GM12878 (cell line): Measurements from ENCODE around the gene ZNF577. TPM values are rescaled to one million over a fixed set of nuclear protein-coding genes. Genes with fewer than 3 reads are reported as not detected.

Source experiments
- ATAC-seq: fragments of 200-7000 bp; cut with Tn5 transposase; 3 replicates; pipeline ENCODE4 v1.9.1; 2020; ENCODE audit warnings: mild to moderate bottlenecking, moderate library complexity
- BruUV-seq: library from RNA; stranded (reverse); fragments of 400-500 nt; replicated peaks from 2 replicates; lab custom pipeline; 2021; lab: Mats Ljungman, UMichigan
- CTCF ChIA-PET: fragments of 300-600 bp; sonication (Branson Sonifier 250); formaldehyde crosslinking; extraction: SDS; loops from one replicate; lab custom pipeline; 2021; ENCODE audit warnings: inconsistent platforms; lab: Yijun Ruan, JAX
- POLR2A ChIA-PET: fragments of 350-600 bp; formaldehyde crosslinking; extraction: SDS; loops from one replicate; lab custom pipeline; 2021; ENCODE audit warnings: inconsistent platforms; lab: Charles Lee
- RAD21 ChIA-PET: fragments of 300-600 bp; sonication (Branson Sonifier 250); formaldehyde crosslinking; loops from one replicate; lab custom pipeline; 2023; ENCODE audit warnings: antibody characterized with exemption; ENCODE audit not compliant: unreplicated experiment; lab: Charles Lee
- SMC1A ChIA-PET: fragments of 300-600 bp; sonication (Branson Sonifier 250); formaldehyde crosslinking; loops from one replicate; lab custom pipeline; 2023; ENCODE audit not compliant: unreplicated experiment, uncharacterized antibody; lab: Charles Lee
- DNase-seq: peaks from one replicate; pipeline ENCODE4 v3.0.0-alpha.2; 2011; ENCODE audit warnings: low read depth, low spot score
- FAIRE-seq: peaks from 3 replicates; lab custom pipeline; 2011; peaks lifted over from hg19 to GRCh38; lab: Jason Lieb, UNC
- H2AFZ ChIP-seq: 2 replicates; pipeline ENCODE4 v1.6.0; 2011; ENCODE audit warnings: low read depth, low read length, control low read depth; ENCODE audit not compliant: control insufficient read depth
- H3K27ac ChIP-seq: 2 replicates; pipeline ENCODE4 v1.5.1; 2011; ENCODE audit warnings: control low read depth; ENCODE audit not compliant: control insufficient read depth, insufficient read depth
- H3K27me3 ChIP-seq, 2 experiments: replicated peaks in 1 of 2; 2 replicates each; pipeline versions ENCODE4 v1.6.0 to v1.6.1; 2011; ENCODE audit warnings: low read length in 1 of 2; ENCODE audit not compliant: control insufficient read depth in 2 of 2, insufficient read depth in 2 of 2
- H3K36me3 ChIP-seq, 2 experiments: 2 replicates each; pipeline ENCODE4 v1.5.1; 2011; ENCODE audit warnings: low read length in 1 of 2; ENCODE audit not compliant: control insufficient read depth in 2 of 2, insufficient read depth in 2 of 2
- H3K4me1 ChIP-seq: 2 replicates; pipeline ENCODE4 v1.6.1; 2011; ENCODE audit warnings: mild to moderate bottlenecking, low read length, moderate library complexity, mixed read lengths; ENCODE audit not compliant: control insufficient read depth, insufficient read depth
- H3K4me2 ChIP-seq: 2 replicates; pipeline ENCODE4 v1.6.0; 2011; ENCODE audit warnings: control low read depth; ENCODE audit not compliant: control insufficient read depth, insufficient read depth
- H3K4me3 ChIP-seq: fragments of 200-600 bp; sonication (generic); 2 replicates; pipeline ENCODE4 v1.5.1; 2016
- H3K79me2 ChIP-seq: 2 replicates; pipeline ENCODE4 v1.6.0; 2011; ENCODE audit warnings: low read length; ENCODE audit not compliant: control insufficient read depth, insufficient read depth
- H3K9ac ChIP-seq: 2 replicates; pipeline ENCODE4 v1.8.0; 2011; ENCODE audit warnings: low read length, control low read depth, mixed read lengths; ENCODE audit not compliant: control insufficient read depth, insufficient read depth
- H3K9me3 ChIP-seq: replicated peaks from 3 replicates; pipeline ENCODE4 v1.5.1; 2011; ENCODE audit warnings: mild to moderate bottlenecking, low read length; ENCODE audit not compliant: control insufficient read depth, insufficient read depth
- H4K20me1 ChIP-seq: 2 replicates; pipeline ENCODE4 v1.6.0; 2011; ENCODE audit not compliant: control insufficient read depth, insufficient read depth
- BCLAF1 ChIP-seq: fragments of 450-650 bp; IDR thresholded peaks from 2 replicates; pipeline ENCODE4 v1.6.1; 2017; ENCODE audit warnings: antibody characterized with exemption, mild to moderate bottlenecking, moderate library complexity
- EGR1 ChIP-seq, 2 experiments: IDR thresholded peaks; 1 replicate in 1 of 2; 2 replicates in 1 of 2; pipeline ENCODE4 v1.6.1; 2011 to 2012; ENCODE audit warnings: low read depth in 2 of 2, low read length in 2 of 2, borderline replicate concordance in 1 of 2, mild to moderate bottlenecking in 1 of 2, moderate library complexity in 1 of 2
- ETV6 ChIP-seq, 2 experiments: fragments of 450-650 bp in 1 of 2; IDR thresholded peaks in 1 of 2; conservative IDR thresholded peaks in 1 of 2; 2 replicates each; pipeline ENCODE4 v1.6.1; 2014; ENCODE audit warnings: antibody characterized with exemption in 1 of 2, borderline replicate concordance in 1 of 2, low read depth in 1 of 2, mild to moderate bottlenecking in 1 of 2, moderate library complexity in 1 of 2
- FOS ChIP-seq: IDR thresholded peaks from 3 replicates; pipeline ENCODE4 v1.6.1; 2011; ENCODE audit warnings: borderline replicate concordance; ENCODE audit not compliant: insufficient read length; ENCODE audit errors: extremely low read depth
- FOXM1 ChIP-seq: IDR thresholded peaks from 2 replicates; pipeline ENCODE4 v1.6.1; 2012; ENCODE audit warnings: low read depth, mild to moderate bottlenecking, inconsistent platforms, low read length, moderate library complexity
- JUND ChIP-seq: IDR thresholded peaks from 2 replicates; pipeline ENCODE4 v1.6.1; 2012; ENCODE audit warnings: low read depth, mild to moderate bottlenecking, low read length, improper control_type of control experiment, moderate library complexity
- KLF5 ChIP-seq: fragments of 450-650 bp; IDR thresholded peaks from 2 replicates; pipeline ENCODE4 v1.6.1; 2014; ENCODE audit warnings: mild to moderate bottlenecking; ENCODE audit not compliant: partially characterized antibody
- MTA3 ChIP-seq: IDR thresholded peaks from 2 replicates; pipeline ENCODE4 v1.6.1; 2012; ENCODE audit warnings: low read length, inconsistent platforms, borderline replicate concordance
- MYC ChIP-seq: IDR thresholded peaks from 2 replicates; pipeline ENCODE4 v1.6.1; 2011; ENCODE audit warnings: mild to moderate bottlenecking, low read length, moderate library complexity, inconsistent platforms; ENCODE audit not compliant: insufficient read depth, insufficient replicate concordance, insufficient read length, severe bottlenecking
- RFX5 ChIP-seq: IDR thresholded peaks from 2 replicates; pipeline ENCODE4 v1.6.1; 2011; ENCODE audit warnings: low read depth, low read length, improper control_type of control experiment
- SMAD1 ChIP-seq: fragments of 450-650 bp; IDR thresholded peaks from 2 replicates; pipeline ENCODE4 v1.6.1; 2018; ENCODE audit warnings: mild to moderate bottlenecking, low read depth; ENCODE audit not compliant: partially characterized antibody
- SPI1 ChIP-seq: IDR thresholded peaks from 2 replicates; pipeline ENCODE4 v1.6.1; 2011; ENCODE audit warnings: low read depth, mild to moderate bottlenecking, low read length, moderate library complexity, borderline replicate concordance; ENCODE audit not compliant: insufficient read depth
- STAT3 ChIP-seq: IDR thresholded peaks from 2 replicates; pipeline ENCODE4 v1.6.1; 2011; ENCODE audit warnings: low read depth, low read length, improper control_type of control experiment
- TAF1 ChIP-seq: IDR thresholded peaks from 2 replicates; pipeline ENCODE4 v1.6.1; 2011; ENCODE audit warnings: mild to moderate bottlenecking, low read depth, low read length, borderline replicate concordance
- ZBTB11 ChIP-seq: fragments of 450-650 bp; formaldehyde crosslinking; IDR thresholded peaks from 2 replicates; pipeline ENCODE4 v1.5.0; 2022; ENCODE audit warnings: mild to moderate bottlenecking, missing genetic modification characterization
- ZZZ3 ChIP-seq: IDR thresholded peaks from 2 replicates; pipeline ENCODE4 v1.6.1; 2011; ENCODE audit warnings: low read depth; ENCODE audit not compliant: control insufficient read depth, insufficient read length
- WGBS: methylation state at CpG from one replicate; pipeline ENCODE4 v1.1.6; 2016; ENCODE audit warnings: low lambda C conversion rate; ENCODE audit not compliant: insufficient replicate concordance, insufficient coverage; ENCODE audit errors: missing lambda C conversion rate; 5-methylcytosine and 5-hydroxymethylcytosine counted together
- in situ Hi-C: fragments of 300-500 bp; cut with MboI; formaldehyde crosslinking; loops from 9 replicates; pipeline ENCODE4 v1.14.3; 2018; ENCODE audit warnings: mixed read lengths
- intact Hi-C: fragments of 100-400 bp; cut with micrococcal nuclease; formaldehyde crosslinking; loops from one replicate; pipeline ENCODE4 v1.14.2; 2022; ENCODE audit not compliant: unreplicated experiment
- polyA plus RNA-seq, 11 experiments: library from polyadenylated mRNA; depleted of rRNA in 4 of 11; unstranded in 6 of 11; stranded (reverse) in 5 of 11; fragments of >200 nt; fragmentation: Nextera tagmentation in 4 of 11; fragmentation: Illumina TruSeq in 1 of 11; extraction: Ambion mirVana in 4 of 11; extraction: Trizol in 1 of 11; gene quantifications; 1 replicate in 1 of 11; 2 replicates in 10 of 11; pipeline versions ENCODE4 v1.2.1 to v1.2.3, GENCODE V29; 2011 to 2016; ENCODE audit warnings: inconsistent platforms in 2 of 11, missing spikeins in 2 of 11, low read depth in 1 of 11
- total RNA-seq, 4 experiments: library from RNA; depleted of rRNA in 3 of 4; stranded (reverse); fragments of >200 nt in 3 of 4; fragmentation: Illumina TruSeq in 1 of 4; extraction: Trizol in 1 of 4; gene quantifications; 2 replicates each; pipeline versions ENCODE4 v1.2.1 to v1.2.3, GENCODE V29; 2013 to 2021

ZNF577 gene
- total and polyA plus RNA-seq, 10 of the 15 experiments (the other 5 are each of a cell fraction or from before 2014, with no cell fraction given) = 1.0 to 6.1 (median 4.5) TPM

- TF ChIP-seq BCLAF1 = no peak
Observed at GRCh38 chr19:51830274-51830673, 57.5 kb downstream of the ZNF577 start (continued).

GRCh38 chr19:51824281-51825005 lies 63.3 kb downstream of the ZNF577 start:
- no peaks in the 10 kb centered on the region for H4K20me1 ChIP-seq
- H3K4me3 ChIP-seq = no peak overlapping the region
- intact Hi-C loops (no loop called here), in situ Hi-C loops (no loop called here)
- H3K4me2 ChIP-seq = no peak overlapping the region
- H3K79me2 ChIP-seq = no peaks in the 10 kb centered on the region
- no peak for ATAC-seq
- no peak overlapping the region for H2AFZ ChIP-seq
- no peak overlapping the region for H3K27ac ChIP-seq
- BruUV-seq = no TSS peak
- ChIA-PET SMC1A (no interaction called here), CTCF (no interaction called here), RAD21 (no interaction called here), POLR2A (no interaction called here)
- FAIRE-seq = no peak
- 6% methylated on average over 13 of the region's 13 CpGs for WGBS
- H3K4me1 ChIP-seq = no peaks in the 10 kb centered on the region
- H3K36me3 ChIP-seq = no peaks in the 10 kb centered on the region
- no peak overlapping the region for H3K9ac ChIP-seq
- DNase-seq = no peak
- H3K27me3 ChIP-seq = no peaks in the 10 kb centered on the region
- peaks cover 8% of the 10 kb centered on the region; the same call in 2 of the 3 replicates for H3K9me3 ChIP-seq
- no peak for TF ChIP-seq SPI1
- no peak for TF ChIP-seq RFX5
- no peak for TF ChIP-seq ZBTB11 (CRISPR knock-in tag)
- no peak for TF ChIP-seq FOS
- no peak for TF ChIP-seq TAF1
- no peak for TF ChIP-seq FOXM1
- no peak for TF ChIP-seq JUND
- TF ChIP-seq MTA3 = no peak
- no peak for TF ChIP-seq MYC
- TF ChIP-seq SMAD1 = no peak
- no peak for TF ChIP-seq KLF5
- no peak for TF ChIP-seq ETV6 (conservative IDR thresholded peaks at IDR 0.05 in 1 of 2, IDR thresholded peaks at IDR 0.05 in 1 of 2; ENCODE audit: borderline replicate concordance in 1 of 2, low read depth in 1 of 2)
- TF ChIP-seq STAT3 = no peak
- TF ChIP-seq EGR1 (IDR thresholded peaks at IDR 0.05; ENCODE audit: borderline replicate concordance in 1 of 2, low read depth in 2 of 2, low read length in 2 of 2) = no peak
- TF ChIP-seq ZZZ3 = no peak
